Lower leg skin (tissue), 4 donors: ENCODE measurements around the gene C1orf35. TPM values are rescaled to one million over a fixed set of nuclear protein-coding genes. Genes with fewer than 3 reads are reported as not detected.

Experiments
- DNase-seq, 2 donors: peaks; one replicate each; pipeline ENCODE4 v3.0.0-alpha.2; 2019; ENCODE audit warnings: low spot score in 2 of 2
- H3K4me3 ChIP-seq: fragments of 200-600 bp; sonication (generic); 2 replicates; pipeline ENCODE4 v1.5.1; 2017; ENCODE audit warnings: mild to moderate bottlenecking, low read depth; ENCODE audit not compliant: poor library complexity, severe bottlenecking
- CTCF ChIP-seq, 3 donors: fragments of 450-650 bp; IDR thresholded peaks; one replicate each; pipeline ENCODE4 v1.5.1; 2016; ENCODE audit warnings: antibody characterized with exemption in 3 of 3, mild to moderate bottlenecking in 3 of 3, moderate library complexity in 2 of 3
- POLR2A ChIP-seq, 2 donors: fragments of 450-650 bp; IDR thresholded peaks; one replicate each; pipeline ENCODE4 v1.6.1; 2016 to 2017; ENCODE audit warnings: antibody characterized with exemption in 2 of 2, mild to moderate bottlenecking in 1 of 2, moderate library complexity in 1 of 2
- WGBS, 2 donors: methylation state at CpG; one replicate each; pipeline ENCODE4 v1.1.5; 2018; 5-methylcytosine and 5-hydroxymethylcytosine counted together
- intact Hi-C: fragments of 100-400 bp; cut with DNase I; formaldehyde crosslinking; loops from one replicate; pipeline ENCODE4 v1.15.0; 2023; ENCODE audit warnings: low total_unique reads
- total RNA-seq, 4 donors: library from RNA; depleted of rRNA; stranded (reverse); fragments of >200 nt; gene quantifications; one replicate each; pipeline ENCODE4 v1.1.0, GENCODE V29; 2016

The C1orf35 gene
- total RNA-seq, 4 donors from 2014 or later = 16.9 to 37.0 (median 31.3) TPM

DNA sequence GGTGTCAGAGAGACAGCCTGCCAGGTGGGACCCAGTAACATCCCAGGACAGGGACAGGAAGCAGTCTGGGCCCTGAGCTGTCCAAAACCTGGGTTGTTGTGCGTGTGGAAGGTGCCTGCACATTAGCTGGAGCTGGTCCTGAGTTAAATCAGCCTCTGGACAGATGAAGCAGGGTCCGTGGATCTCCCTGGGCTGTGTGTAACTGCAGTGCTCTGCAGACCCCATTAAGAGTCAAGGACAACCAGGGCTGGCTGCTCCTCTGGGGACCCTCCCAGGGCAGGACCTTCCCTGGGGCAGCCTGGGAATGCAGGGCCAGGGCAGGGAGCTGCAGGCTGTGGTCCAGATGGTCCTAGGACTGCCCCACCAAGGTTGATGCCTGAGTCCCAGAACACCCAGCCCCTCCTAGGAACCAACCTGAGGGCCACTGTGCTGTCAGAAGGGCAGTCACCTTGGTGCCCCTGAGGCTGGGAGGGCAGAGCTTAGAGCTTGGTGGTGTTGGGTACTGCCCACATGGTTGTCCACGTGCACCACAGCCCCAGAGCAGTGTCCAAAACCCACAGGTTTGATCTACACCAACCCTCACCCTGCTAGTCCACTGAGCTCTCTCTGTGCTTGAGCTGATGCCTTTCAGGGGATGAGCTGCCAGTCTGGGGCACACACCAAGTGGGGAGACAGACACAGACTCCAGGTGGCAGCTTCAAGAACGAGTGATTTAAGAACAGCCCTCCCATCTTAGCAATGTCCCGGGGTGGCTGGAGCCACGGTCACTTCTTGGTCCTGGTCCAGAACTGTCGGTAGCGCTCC, 3.1 kb upstream of the C1orf35 start:
- 77 to 87% methylated on average over 7 to 8 of the region's 8 CpGs for WGBS, 2 donors
- intact Hi-C loops = no loop called here
- no peak overlapping the region for H3K4me3 ChIP-seq
- peak in 1 of 2 donors; percentile 82 for DNase-seq
- TF ChIP-seq POLR2A (IDR thresholded peaks at IDR 0.05) (no peak), CTCF (IDR thresholded peaks at IDR 0.05) (no peak)

DNA sequence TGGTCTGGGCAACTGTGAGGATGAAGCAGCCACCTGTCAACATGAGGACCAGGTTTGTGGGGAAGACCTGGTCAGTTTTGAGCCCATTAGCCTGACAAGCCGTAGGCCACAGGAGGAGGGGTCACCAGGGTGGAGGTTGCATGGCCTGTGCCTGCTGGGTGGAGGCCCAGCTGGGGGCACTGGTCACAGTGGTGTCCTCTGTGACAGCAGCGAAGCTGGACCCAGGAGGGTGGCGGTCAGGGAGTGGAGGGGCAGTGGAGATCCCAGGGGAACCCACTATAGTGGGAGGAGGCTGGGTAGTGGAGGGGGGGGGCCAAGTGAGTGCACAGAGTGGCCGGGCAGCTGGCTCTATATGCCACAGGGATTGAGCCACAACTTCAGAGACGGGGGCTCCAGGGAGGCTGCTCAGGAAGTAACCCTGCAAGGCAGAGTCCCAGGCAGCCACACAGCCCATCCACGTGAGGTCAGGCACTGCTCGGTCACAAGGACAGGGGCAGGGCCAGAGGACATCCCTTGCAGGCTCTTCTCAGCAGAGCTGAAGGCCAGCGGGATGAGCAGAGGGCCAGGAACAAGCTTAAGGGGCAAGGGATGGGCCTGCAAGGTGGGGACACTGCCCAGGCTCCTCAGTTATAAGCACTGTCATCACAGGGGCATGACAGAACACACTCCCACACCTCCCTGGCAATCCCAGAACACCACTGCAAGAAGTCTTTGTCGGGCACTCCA, 2.3 kb upstream of the C1orf35 start:
- H3K4me3 ChIP-seq = no peak overlapping the region
- intact Hi-C loops = no loop called here
- WGBS, 2 donors = 79 to 82% methylated on average over 9 of the region's 9 CpGs
- DNase-seq = peak in 1 of 2 donors; percentile 83
- TF ChIP-seq CTCF (IDR thresholded peaks at IDR 0.05) (no peak), POLR2A (IDR thresholded peaks at IDR 0.05) (no peak)

DNA sequence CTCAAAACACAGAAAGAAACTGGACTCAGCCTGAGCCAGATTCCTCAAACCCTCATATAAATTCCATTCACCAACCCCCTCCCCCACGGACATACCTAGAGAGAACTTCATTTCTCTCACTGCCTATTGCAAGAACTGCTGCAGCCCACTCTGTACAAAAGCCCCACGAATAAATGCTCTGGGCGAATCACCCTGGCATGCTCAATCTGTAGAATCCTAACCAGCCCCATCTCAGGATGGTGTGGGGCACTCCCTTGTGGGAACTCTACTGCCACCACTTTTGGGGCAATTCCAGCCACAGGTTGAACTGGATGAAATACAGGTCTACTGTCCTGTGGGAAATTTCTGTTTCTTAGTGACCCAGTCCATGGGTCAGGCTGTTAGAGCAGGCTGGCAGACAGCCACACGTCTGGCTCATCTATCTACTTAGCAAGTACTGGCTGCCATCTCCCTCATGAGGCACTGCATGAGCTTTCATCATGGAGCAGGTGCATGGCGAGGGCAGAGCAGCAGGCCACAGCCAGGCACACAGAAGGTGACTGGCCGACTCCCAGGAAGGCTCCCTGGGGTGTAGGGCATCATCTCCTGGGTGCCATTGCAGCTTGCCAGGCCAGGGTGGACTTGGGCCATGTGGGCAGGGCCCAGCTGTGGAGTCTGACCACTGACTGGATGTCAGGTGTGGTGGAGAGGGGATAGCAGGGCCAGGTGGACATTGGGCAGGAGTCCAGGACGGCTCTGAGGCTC, 1.6 kb upstream of the C1orf35 start:
- peak in 1 of 2 donors; percentile 78 for DNase-seq
- no peak overlapping the region for H3K4me3 ChIP-seq
- WGBS, 2 donors = 61 to 62% methylated on average over 7 of the region's 7 CpGs
- TF ChIP-seq CTCF (IDR thresholded peaks at IDR 0.05) = no peak
- TF ChIP-seq POLR2A (IDR thresholded peaks at IDR 0.05) = no peak
- intact Hi-C loops = no loop called here

GRCh38 chr1:228101994-228102790, 933 bp downstream of the C1orf35 start:
- no peak for TF ChIP-seq CTCF (IDR thresholded peaks at IDR 0.05)
- TF ChIP-seq POLR2A (IDR thresholded peaks at IDR 0.05) = no peak
- peak overlapping the region; percentile 86 for H3K4me3 ChIP-seq
- 3 to 6% methylated on average over 24 to 71 of the region's 73 CpGs for WGBS, 2 donors
- intact Hi-C loops = no loop called here
- DNase-seq = peak; percentile 21 to 90

- intact Hi-C loops = no loop called here
- DNase-seq = peak; percentile 18 to 86
- H3K4me3 ChIP-seq = no peak overlapping the region
- 29 to 35% methylated on average over 15 of the region's 15 CpGs for WGBS, 2 donors
- TF ChIP-seq POLR2A (IDR thresholded peaks at IDR 0.05) = no peak
- no peak for TF ChIP-seq CTCF (IDR thresholded peaks at IDR 0.05)
These were observed 1.5 kb downstream of the C1orf35 start for GRCh38 chr1:228101614-228101993.
